Omental fat pad (tissue), 4 donors: Measurements from ENCODE around the gene SOX21. TPM values are rescaled to one million over a fixed set of nuclear protein-coding genes. Genes with fewer than 3 reads are reported as not detected.

Experiments used
- ATAC-seq: fragments of 150-250 bp; one replicate; pipeline ENCODE4 v1.9.1; 2016; ENCODE audit warnings: mild to moderate bottlenecking, moderate library complexity; ENCODE audit not compliant: low FRiP score
- DNase-seq: peaks from one replicate; pipeline ENCODE4 v3.0.0-alpha.2; 2019; ENCODE audit warnings: low spot score
- CTCF ChIP-seq, 3 donors: fragments of 450-650 bp; IDR thresholded peaks; one replicate each; pipeline ENCODE4 v1.5.1; 2016 to 2017; ENCODE audit warnings: antibody characterized with exemption in 3 of 3, mild to moderate bottlenecking in 3 of 3, moderate library complexity in 2 of 3
- total RNA-seq, 4 donors: library from RNA; depleted of rRNA; stranded (reverse); fragments of >200 nt; gene quantifications; one replicate each; pipeline ENCODE4 v1.1.0, GENCODE V29; 2016

Gene SOX21
- total RNA-seq, 4 donors from 2014 or later, result not detected

GRCh38 chr13:94712812-94713560 lies 641 bp upstream of the SOX21 start:
- no peak for DNase-seq
- no peak for TF ChIP-seq CTCF (IDR thresholded peaks at IDR 0.05)
- peak; percentile 70 for ATAC-seq

- TF ChIP-seq CTCF (IDR thresholded peaks at IDR 0.05), result no peak
- DNase-seq, result no peak
- no peak for ATAC-seq
Observed at GRCh38 chr13:94711561-94712286, 621 bp downstream of the SOX21 start.

- no peak for TF ChIP-seq CTCF (IDR thresholded peaks at IDR 0.05)
- ATAC-seq (no peak), DNase-seq (no peak)
Observed at GRCh38 chr13:94710881-94711560, 1.3 kb downstream of the SOX21 start.

- ATAC-seq (no peak), DNase-seq (no peak)
- TF ChIP-seq CTCF (IDR thresholded peaks at IDR 0.05), result no peak
Observed at GRCh38 chr13:94710065-94710781, 2.1 kb downstream of the SOX21 start.

GRCh38 chr13:94709001-94709834 lies 3.1 kb downstream of the SOX21 start:
- no peak for ATAC-seq
- TF ChIP-seq CTCF (IDR thresholded peaks at IDR 0.05), result no peak
- no peak for DNase-seq
